Measurements from ENCODE around the gene ALMS1. TPM values are rescaled to one million over a fixed set of nuclear protein-coding genes. Genes with fewer than 3 reads are reported as not detected.

Gene ALMS1
- total and polyA plus RNA-seq, 2 donors (not counting 3 experiments of a cell fraction or from before 2014, with no cell fraction given): 5.7 to 15.4 TPM

DNA sequence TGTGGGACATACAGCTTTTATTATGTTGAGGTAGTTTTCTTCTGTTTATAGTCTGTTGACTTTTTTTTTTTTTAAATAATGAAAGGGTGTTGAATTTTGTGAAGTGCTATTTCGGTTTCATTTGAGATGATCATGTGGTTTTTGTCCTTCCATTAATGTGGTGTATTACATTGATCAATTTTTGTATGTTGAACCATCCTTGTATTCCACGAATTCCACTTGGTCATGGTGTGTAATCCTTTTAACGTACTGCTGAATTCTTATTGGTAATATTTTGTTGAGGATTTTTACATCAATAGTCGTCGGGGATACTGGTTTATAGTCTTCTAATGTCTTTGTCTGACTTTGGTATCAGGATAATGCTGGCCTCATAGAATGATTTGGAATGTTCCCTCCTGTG is 18.8 kb downstream of the ALMS1 start:
- TF ChIP-seq GATA2 (IDR thresholded peaks at IDR 0.05; ENCODE audit: insufficient read depth, insufficient read length, low read depth, low read length) (no peak), EZH2 (IDR thresholded peaks at IDR 0.05; ENCODE audit: borderline replicate concordance, low read depth, low read length, severe bottlenecking) (no peak), POLR2AphosphoS5 (IDR thresholded peaks at IDR 0.05; ENCODE audit: insufficient read depth, low read depth, low read length) (no peak), POLR2A (IDR thresholded peaks at IDR 0.05; ENCODE audit: low read depth, low read length) (no peak), JUN (IDR thresholded peaks at IDR 0.05; ENCODE audit: borderline replicate concordance, insufficient read depth, insufficient read length, low read depth) (no peak), MAX (IDR thresholded peaks at IDR 0.05; ENCODE audit: insufficient read depth, insufficient read length) (no peak), MYC (IDR thresholded peaks at IDR 0.05; ENCODE audit: low read depth, low read length) (no peak)
- intact Hi-C loops (cut with micrococcal nuclease) (no loop called here), dilution Hi-C loops (cut with MboI; ENCODE audit: extremely low pct_ligation_motif_present, low sequenced_read_pairs) (no loop called here)
- Histone ChIP-seq H4K20me1 (replicated peaks; ENCODE audit: control insufficient read depth, extremely low read depth, insufficient read depth, low read length) (no peaks in the 10 kb centered on the region), H3K36me3 (ENCODE audit: control insufficient read depth in 2 of 2, extremely low read depth in 1 of 2, insufficient read depth in 2 of 2, low read length in 2 of 2) (no peaks in the 10 kb centered on the region), H3K9me1 (replicated peaks; ENCODE audit: control insufficient read depth, extremely low read depth, insufficient read depth, low read length) (no peaks in the 10 kb centered on the region), H3K4me3 (replicated peaks in 1 of 3; ENCODE audit: insufficient read depth in 1 of 3, low read depth in 1 of 3, low read length in 3 of 3) (no peak overlapping the region), H3K27ac (ENCODE audit: insufficient read depth, low read depth, low read length) (no peak overlapping the region), H3K4me1 (ENCODE audit: control insufficient read depth, extremely low read depth, insufficient read depth, low read length) (no peaks in the 10 kb centered on the region), H3K79me2 (ENCODE audit: control insufficient read depth, insufficient read depth, low read length) (no peaks in the 10 kb centered on the region), H3K27me3 (ENCODE audit: control insufficient read depth in 2 of 2, insufficient read depth in 2 of 2, low read length in 2 of 2) (no peaks in the 10 kb centered on the region), H3K9ac (replicated peaks; ENCODE audit: extremely low read depth, insufficient read depth, low read length) (no peak overlapping the region), H3K4me2 (ENCODE audit: insufficient read depth, low read length) (no peak overlapping the region), H2AFZ (ENCODE audit: low read depth, low read length) (no peak overlapping the region), H3K9me3 (replicated peaks; ENCODE audit: control insufficient read depth, insufficient read depth, low read length) (no peaks in the 10 kb centered on the region)
- DNase-seq (ENCODE audit: low read depth, low spot score) (no peak), FAIRE-seq (no peak)
- BruUV-seq (replicated peaks): no TSS peak
- POLR2A ChIA-PET: interaction anchor here (0.6 kb wide), 1 partner anchor 315 kb away, joined by 4 read pairs; no protein-coding TSS in a partner anchor
- CTCF ChIA-PET: no interaction called here

DNA sequence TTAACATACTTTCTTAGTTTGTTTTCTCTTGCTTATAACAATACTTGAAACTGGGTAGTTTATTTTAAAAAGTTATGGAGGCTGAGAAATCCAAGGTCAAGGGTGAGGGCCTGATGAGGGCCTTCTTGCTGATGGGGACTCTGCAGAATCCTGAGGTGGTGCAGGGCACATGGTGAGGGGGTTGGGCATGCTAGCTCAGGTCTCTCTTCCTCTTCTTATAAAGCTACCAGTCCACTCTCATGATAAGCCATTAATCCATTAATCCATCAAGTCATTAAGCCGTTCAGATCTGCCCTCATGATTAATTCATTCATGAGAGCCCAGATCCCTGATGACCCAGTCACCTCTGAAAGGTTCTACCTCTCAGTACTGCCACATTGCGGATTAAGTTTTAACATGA is 21.4 kb downstream of the ALMS1 start:
- intact Hi-C loops (cut with micrococcal nuclease) (no loop called here), dilution Hi-C loops (cut with MboI; ENCODE audit: extremely low pct_ligation_motif_present, low sequenced_read_pairs) (no loop called here)
- POLR2A ChIA-PET: no interaction called here
- Histone ChIP-seq H3K4me2 (ENCODE audit: insufficient read depth, low read length) (no peak overlapping the region), H3K4me1 (ENCODE audit: control insufficient read depth, extremely low read depth, insufficient read depth, low read length) (no peaks in the 10 kb centered on the region), H3K27me3 (ENCODE audit: control insufficient read depth in 2 of 2, insufficient read depth in 2 of 2, low read length in 2 of 2) (no peaks in the 10 kb centered on the region), H4K20me1 (replicated peaks; ENCODE audit: control insufficient read depth, extremely low read depth, insufficient read depth, low read length) (no peaks in the 10 kb centered on the region), H3K27ac (ENCODE audit: insufficient read depth, low read depth, low read length) (no peak overlapping the region), H3K36me3 (ENCODE audit: control insufficient read depth in 2 of 2, extremely low read depth in 1 of 2, insufficient read depth in 2 of 2, low read length in 2 of 2) (no peaks in the 10 kb centered on the region), H2AFZ (ENCODE audit: low read depth, low read length) (no peak overlapping the region), H3K9me3 (replicated peaks; ENCODE audit: control insufficient read depth, insufficient read depth, low read length) (no peaks in the 10 kb centered on the region), H3K4me3 (replicated peaks in 1 of 3; ENCODE audit: insufficient read depth in 1 of 3, low read depth in 1 of 3, low read length in 3 of 3) (no peak overlapping the region), H3K9me1 (replicated peaks; ENCODE audit: control insufficient read depth, extremely low read depth, insufficient read depth, low read length) (no peaks in the 10 kb centered on the region), H3K9ac (replicated peaks; ENCODE audit: extremely low read depth, insufficient read depth, low read length) (no peak overlapping the region), H3K79me2 (ENCODE audit: control insufficient read depth, insufficient read depth, low read length) (no peaks in the 10 kb centered on the region)
- TF ChIP-seq MYC (IDR thresholded peaks at IDR 0.05; ENCODE audit: low read depth, low read length): no peak
- no peak for TF ChIP-seq POLR2AphosphoS5 (IDR thresholded peaks at IDR 0.05; ENCODE audit: insufficient read depth, low read depth, low read length)
- no peak for TF ChIP-seq FOS (IDR thresholded peaks at IDR 0.05; ENCODE audit: borderline replicate concordance, insufficient read depth, low read length)
- TF ChIP-seq EZH2 (IDR thresholded peaks at IDR 0.05; ENCODE audit: borderline replicate concordance, low read depth, low read length, severe bottlenecking): no peak
- TF ChIP-seq GATA2 (IDR thresholded peaks at IDR 0.05; ENCODE audit: insufficient read depth, insufficient read length, low read depth, low read length): no peak
- no peak for TF ChIP-seq MAX (IDR thresholded peaks at IDR 0.05; ENCODE audit: insufficient read depth, insufficient read length)
- no peak for TF ChIP-seq POLR2A (IDR thresholded peaks at IDR 0.05; ENCODE audit: low read depth, low read length)
- TF ChIP-seq, protein P1, sequence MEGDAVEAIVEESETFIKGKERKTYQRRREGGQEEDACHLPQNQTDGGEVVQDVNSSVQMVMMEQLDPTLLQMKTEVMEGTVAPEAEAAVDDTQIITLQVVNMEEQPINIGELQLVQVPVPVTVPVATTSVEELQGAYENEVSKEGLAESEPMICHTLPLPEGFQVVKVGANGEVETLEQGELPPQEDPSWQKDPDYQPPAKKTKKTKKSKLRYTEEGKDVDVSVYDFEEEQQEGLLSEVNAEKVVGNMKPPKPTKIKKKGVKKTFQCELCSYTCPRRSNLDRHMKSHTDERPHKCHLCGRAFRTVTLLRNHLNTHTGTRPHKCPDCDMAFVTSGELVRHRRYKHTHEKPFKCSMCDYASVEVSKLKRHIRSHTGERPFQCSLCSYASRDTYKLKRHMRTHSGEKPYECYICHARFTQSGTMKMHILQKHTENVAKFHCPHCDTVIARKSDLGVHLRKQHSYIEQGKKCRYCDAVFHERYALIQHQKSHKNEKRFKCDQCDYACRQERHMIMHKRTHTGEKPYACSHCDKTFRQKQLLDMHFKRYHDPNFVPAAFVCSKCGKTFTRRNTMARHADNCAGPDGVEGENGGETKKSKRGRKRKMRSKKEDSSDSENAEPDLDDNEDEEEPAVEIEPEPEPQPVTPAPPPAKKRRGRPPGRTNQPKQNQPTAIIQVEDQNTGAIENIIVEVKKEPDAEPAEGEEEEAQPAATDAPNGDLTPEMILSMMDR (IDR thresholded peaks at IDR 0.05; ENCODE audit: extremely low read depth in 1 of 2, insufficient read depth in 1 of 2, low read depth in 1 of 2, low read length in 2 of 2): no peak
- TF ChIP-seq JUN (IDR thresholded peaks at IDR 0.05; ENCODE audit: borderline replicate concordance, insufficient read depth, insufficient read length, low read depth): no peak
- CTCF ChIA-PET: interaction anchor here (0.7 kb wide), 1 partner anchor 1520 kb away, joined by 5 read pairs; no protein-coding TSS in a partner anchor
- no peak for DNase-seq (ENCODE audit: low read depth, low spot score)
- no peak for FAIRE-seq
- no TSS peak for BruUV-seq (replicated peaks)
